NT2/D1 (cell line): Measurements from ENCODE around the gene WDR82.

Source experiments
- SUZ12 ChIP-seq: IDR thresholded peaks from 2 replicates; pipeline ENCODE4 v1.6.1; 2011; ENCODE audit not compliant: insufficient read length, insufficient read depth; ENCODE audit errors: extremely low read depth
- YY1 ChIP-seq: IDR thresholded peaks from 2 replicates; pipeline ENCODE4 v1.6.1; 2011; ENCODE audit not compliant: insufficient read length, insufficient read depth
- ZNF274 ChIP-seq: IDR thresholded peaks from 2 replicates; pipeline ENCODE4 v1.6.1; 2011; ENCODE audit warnings: mild to moderate bottlenecking, low read depth, low read length

DNA sequence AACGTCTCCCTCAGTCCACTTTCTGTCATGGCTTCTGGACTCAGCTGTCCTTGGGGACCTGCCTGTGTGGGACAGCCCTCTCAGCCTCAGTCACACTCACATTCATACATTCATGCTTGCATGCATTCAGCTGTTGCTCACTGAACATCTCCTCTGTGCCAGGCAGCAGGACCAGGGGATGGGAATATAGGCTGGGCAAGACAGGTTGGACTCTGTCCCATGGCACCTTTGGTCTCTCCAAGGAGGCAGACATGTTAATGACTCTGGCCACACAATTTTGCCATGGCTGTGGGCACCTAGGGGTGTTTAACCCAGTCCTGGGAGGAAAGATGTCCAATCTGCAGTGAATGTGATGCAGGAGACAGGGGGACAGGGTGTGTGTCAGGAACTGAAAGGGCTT is 29.9 kb upstream of the WDR82 start:
- no peak for TF ChIP-seq ZNF274
- no peak for TF ChIP-seq YY1
- TF ChIP-seq SUZ12: no peak
